Stimulated activated effector memory CD8-positive, alpha-beta T cell treated with anti-CD3 and anti-CD28 coated beads, Interleukin-12 subunit alpha, Interleukin-12 subunit beta, amount 100 ng/mL, for 72 hours (primary cell): ENCODE results near the gene TOM1.

Experiments
- ATAC-seq: fragments of 150-1000 bp; cut with Tn5 transposase; 2 replicates; pipeline ENCODE4 v1.10.0; 2021
- DNase-seq, 2 donors: peaks; one replicate each; pipeline ENCODE4 v3.0.0; 2021 to 2022; ENCODE audit warnings: low spot score in 2 of 2
- H3K27ac Mint-ChIP-seq: one replicate; pipeline ENCODE4 v1.8.0; 2022; ENCODE audit warnings: mild to moderate bottlenecking, mixed read lengths
- H3K36me3 Mint-ChIP-seq: one replicate; pipeline ENCODE4 v1.8.0; 2022; ENCODE audit warnings: mild to moderate bottlenecking, mixed read lengths
- H3K4me1 Mint-ChIP-seq: one replicate; pipeline ENCODE4 v1.8.0; 2022; ENCODE audit warnings: mixed read lengths
- H3K4me3 Mint-ChIP-seq: one replicate; pipeline ENCODE4 v1.8.0; 2022; ENCODE audit warnings: mild to moderate bottlenecking, mixed read lengths
- H3K9me3 Mint-ChIP-seq: one replicate; pipeline ENCODE4 v1.8.0; 2022; ENCODE audit warnings: mixed read lengths

TOM1 gene

DNA sequence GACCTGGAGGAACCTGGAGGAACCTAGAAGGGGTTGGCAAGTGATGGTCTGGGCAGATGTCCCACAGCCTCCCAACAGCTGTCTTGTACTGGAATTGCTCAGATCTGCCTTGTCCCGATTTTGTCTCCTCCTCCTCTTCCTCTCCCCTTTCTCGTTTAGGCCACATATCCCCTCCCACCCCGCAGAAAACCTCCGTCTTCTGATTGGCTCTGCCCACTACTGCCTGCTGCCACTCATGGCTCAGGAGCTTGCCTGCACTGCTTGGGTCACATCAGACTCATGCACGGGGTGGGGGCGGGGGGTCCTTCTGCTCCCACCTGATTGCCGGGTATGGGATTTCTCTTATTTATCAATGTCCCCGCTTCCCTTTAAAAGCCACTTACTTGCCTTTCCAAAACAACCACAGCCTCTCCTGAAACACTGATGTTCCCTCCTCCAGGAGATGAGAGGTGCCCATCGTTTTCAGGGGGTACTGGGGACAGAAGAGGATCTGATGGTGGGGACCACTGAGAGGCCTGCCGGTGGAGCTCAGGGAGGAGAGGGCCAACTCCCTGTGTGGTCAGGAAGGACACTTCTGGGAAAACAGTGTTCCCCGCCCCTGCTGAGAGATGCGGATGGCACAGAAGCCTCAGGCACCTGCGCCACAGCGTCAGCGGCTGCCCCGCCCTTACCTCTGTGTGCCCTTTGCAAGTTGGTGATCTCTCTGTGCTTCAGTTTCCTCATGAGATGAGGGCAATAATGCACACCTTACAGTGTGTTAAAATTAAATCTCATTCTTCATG, 14.7 kb downstream of the TOM1 start:
- Mint-ChIP-seq H3K4me1 (peaks cover 55% of the 10 kb centered on the region), H3K9me3 (no peaks in the 10 kb centered on the region), H3K4me3 (no peak overlapping the region), H3K27ac (peak overlapping the region; percentile 86), H3K36me3 (peaks cover 12% of the 10 kb centered on the region)
- no peak for ATAC-seq
- no peak for DNase-seq

DNA sequence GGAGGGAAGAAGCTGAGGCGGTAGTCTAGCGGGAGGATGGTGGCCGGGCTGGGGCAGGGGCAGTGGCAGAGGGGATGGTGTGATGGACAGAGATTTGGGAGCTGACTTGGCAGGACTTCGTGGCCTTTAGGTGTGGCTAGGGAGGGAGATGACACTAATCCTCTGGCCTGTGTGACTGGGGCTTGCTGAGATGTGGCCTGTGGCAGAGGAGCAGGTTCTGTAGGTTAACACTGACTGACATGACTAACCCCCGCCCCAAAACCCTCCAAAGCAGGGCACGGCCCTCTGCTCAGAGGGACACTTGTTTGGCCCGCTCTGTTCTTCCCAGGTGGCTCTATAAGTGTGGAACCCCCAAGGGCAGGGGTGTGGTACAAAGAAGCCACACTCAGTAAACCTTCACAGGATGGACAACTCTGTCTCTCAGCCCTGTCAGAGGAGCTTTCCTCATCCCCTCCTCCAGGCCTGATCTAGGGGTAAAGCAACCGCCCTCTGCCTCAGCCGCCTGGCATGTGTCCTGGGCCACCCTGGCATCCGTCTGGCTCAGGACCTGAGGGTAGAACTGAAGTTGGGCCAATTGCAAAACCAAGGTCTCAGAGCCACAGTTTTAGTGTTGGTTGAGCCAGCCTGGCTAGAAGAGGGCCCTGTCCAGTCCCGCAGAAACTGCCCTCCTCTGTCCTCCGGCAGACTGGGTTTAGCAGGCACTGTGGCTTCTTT, 15.6 kb downstream of the TOM1 start:
- ATAC-seq (no peak), DNase-seq (no peak)
- Mint-ChIP-seq H3K36me3 (peaks cover 12% of the 10 kb centered on the region), H3K4me1 (peaks cover 46% of the 10 kb centered on the region), H3K4me3 (no peak overlapping the region), H3K27ac (peak overlapping the region; percentile 86), H3K9me3 (no peaks in the 10 kb centered on the region)

DNA sequence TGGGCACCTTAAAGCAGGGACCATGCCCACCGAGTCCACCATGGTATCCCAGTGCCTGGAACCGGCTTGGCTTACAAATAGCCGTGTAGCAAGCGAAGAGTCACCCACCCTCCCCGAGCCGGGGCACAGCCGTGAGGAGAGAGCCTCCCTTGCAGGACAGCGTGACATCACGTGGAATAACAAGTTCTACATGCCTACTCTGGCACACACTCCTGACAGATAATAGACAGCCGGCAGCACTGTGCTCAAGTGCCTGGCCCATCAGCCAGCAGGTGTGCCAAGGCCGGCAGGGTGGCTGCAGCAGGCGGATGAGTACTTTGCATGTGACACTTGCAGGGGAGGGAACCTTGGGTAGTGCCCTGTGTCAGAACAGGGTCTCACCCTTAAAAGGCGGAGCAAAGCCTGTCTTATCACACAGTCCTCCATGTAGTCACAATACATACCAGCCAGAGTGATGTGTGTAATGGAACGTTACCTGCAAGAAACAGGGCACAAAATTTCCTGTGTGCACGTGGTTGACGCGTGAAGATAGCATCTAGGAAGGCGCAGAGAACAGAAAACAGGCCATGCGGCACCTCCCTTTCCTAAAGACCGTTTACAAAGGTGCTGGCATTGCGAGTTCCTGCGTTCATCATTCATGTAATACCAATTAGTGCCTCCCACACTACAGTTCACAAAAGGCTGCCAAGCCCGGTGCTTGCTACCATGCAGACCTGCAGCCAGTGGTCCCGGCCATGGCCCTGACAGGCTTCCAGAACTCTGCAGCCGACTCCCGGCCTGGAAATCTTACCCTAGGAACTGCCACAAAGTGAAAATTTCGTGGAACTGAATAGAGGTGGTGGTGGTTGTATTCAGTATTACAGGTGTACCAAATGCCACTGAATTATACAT, 16.4 kb downstream of the TOM1 start:
- no peak overlapping the region for H3K4me3 Mint-ChIP-seq
- no peak overlapping the region for H3K27ac Mint-ChIP-seq
- DNase-seq (no peak), ATAC-seq (no peak)
- no peaks in the 10 kb centered on the region for H3K9me3 Mint-ChIP-seq
- peaks cover 38% of the 10 kb centered on the region for H3K4me1 Mint-ChIP-seq
- peaks cover 13% of the 10 kb centered on the region for H3K36me3 Mint-ChIP-seq

DNA sequence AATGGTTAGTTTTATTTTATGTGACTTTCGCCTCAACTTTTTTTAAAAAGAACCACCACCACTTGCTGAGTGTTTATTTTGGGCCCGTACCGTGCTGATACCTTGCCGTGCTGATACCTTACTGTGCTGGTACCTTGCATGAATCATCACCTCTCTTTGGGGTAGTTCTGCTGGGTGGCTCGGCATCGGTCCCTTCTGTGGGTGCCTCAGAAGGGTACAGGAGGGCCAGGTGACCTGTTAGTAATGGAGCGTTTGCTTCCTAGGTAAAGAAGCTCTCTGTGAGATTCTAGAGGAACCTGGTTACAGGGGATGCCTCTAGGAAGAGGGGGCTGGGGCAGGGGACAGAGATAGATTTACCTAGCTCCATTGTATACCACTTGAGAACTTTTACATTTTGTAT, 17.1 kb downstream of the TOM1 start:
- Mint-ChIP-seq H3K4me3 (no peak overlapping the region), H3K9me3 (no peaks in the 10 kb centered on the region), H3K4me1 (peaks cover 31% of the 10 kb centered on the region), H3K36me3 (peaks cover 16% of the 10 kb centered on the region), H3K27ac (no peak overlapping the region)
- no peak for DNase-seq
- no peak for ATAC-seq

DNA sequence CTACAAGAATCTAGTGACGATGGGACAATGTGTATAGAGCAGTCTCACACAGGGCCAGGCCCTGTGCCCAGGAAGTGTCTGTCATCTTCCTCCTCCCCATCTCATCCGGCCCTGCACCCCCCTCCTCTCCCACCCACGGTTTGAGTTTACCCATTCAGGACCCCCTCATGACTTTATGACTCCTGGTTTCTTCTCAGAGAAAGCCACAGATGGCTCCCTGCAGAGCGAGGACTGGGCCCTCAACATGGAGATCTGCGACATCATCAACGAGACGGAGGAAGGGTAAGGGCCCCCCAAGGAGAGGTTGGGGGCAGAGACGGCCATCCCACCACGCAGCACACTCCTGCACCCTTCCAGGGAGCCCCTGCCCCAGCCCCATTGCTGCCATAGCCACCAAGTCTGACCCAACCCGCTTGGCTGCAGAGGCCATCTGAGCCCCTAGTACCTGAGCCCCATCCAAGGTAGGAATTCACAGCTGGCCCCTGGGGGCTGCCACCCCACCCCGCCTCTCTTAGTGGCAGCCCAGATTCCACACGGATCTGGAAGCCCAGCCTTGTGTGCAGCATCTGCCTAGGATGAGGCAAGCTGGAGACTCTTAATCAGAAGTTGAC, 18.1 kb downstream of the TOM1 start:
- no peaks in the 10 kb centered on the region for H3K9me3 Mint-ChIP-seq

DNA sequence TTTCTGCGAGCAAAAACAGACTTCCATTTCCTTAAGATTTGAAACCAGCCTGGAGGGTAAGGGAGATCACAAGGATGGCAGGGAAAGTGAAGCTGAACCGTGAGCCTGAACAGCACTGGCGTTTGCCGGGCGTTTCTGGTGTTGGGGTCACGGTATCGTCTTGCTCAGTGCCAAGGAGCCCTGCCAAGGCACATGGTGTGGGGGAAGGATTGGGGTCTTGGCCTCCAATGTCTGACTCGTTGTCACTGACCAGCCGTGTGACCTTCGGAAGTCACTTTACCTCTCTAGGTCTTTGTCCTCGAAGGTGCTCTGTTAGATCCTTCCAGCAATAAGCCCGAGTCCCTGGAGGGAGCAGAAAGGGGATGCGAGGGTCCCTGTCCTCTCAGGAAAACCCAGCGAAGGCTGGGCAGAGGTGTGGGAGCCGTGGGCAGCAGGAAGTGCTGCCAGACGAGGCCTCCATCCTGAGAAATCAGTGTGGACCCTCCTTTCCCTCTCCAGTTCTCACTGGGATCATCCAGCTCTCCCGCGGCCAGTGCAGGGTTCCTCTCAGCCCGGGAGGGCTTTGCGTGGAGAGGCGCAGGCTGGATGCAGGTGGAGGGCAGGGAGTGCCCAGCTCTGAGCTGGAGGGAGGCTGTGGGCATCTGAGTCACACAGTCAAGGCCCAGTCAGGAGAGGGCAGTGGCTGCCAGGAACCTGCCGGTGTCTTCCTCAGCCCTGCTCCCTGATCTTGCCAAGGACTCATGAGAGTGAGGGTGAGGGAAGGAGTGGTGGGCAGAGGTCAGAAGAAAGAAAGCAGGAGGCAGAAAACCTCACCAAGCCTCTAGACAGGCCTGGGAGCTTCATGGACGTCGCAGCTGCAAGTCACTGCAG, 18.9 kb downstream of the TOM1 start:
- Mint-ChIP-seq H3K36me3 (peaks cover 28% of the 10 kb centered on the region), H3K9me3 (no peaks in the 10 kb centered on the region), H3K4me3 (no peak overlapping the region), H3K27ac (no peak overlapping the region), H3K4me1 (peaks cover 15% of the 10 kb centered on the region)
- ATAC-seq, result no peak
- DNase-seq, result no peak

More for the DNA sequence above, 18.1 kb downstream of the TOM1 start:
- Mint-ChIP-seq H3K4me1 (peaks cover 23% of the 10 kb centered on the region), H3K36me3 (peaks cover 20% of the 10 kb centered on the region), H3K27ac (no peak overlapping the region), H3K4me3 (no peak overlapping the region)
- no peak for ATAC-seq
- DNase-seq, result no peak

DNA sequence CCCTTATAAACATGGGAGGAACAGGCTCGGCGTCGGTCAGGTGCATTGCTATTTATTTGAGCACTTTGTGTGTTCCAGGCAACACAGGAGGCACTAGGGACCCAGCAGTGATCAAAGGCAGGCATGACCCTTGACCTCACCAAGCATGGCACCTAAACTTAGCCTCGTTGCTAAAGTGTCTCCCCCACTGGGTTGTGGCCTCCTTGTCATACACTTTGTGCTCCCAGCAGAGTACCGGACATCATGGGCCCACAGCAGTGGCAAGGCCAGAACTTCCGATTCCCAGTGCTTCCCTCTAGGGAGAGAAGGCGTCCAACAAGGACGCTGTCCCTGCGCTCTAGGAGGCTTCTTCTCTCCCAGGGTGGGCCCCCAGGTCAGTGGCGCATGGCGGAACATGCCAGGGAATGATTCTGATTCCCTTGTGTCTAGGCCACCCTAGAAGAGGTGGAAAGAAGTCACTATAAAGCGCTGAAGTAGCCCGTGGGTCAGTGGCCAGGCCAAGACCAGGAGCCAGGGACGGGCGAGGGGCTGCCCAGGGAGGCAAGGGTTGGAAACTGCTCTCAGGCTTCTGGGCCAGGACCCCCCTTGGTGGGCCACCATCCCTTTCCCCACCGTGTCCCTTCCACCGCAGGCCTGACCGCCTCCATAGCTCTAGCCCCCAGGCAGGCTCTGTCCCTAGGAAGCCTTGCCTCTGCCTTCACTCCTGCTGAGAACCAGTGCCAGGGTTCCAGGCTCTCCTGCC, 19.7 kb downstream of the TOM1 start:
- Mint-ChIP-seq H3K27ac (no peak overlapping the region), H3K4me3 (no peak overlapping the region), H3K36me3 (peaks cover 37% of the 10 kb centered on the region), H3K4me1 (peaks cover 7% of the 10 kb centered on the region), H3K9me3 (no peaks in the 10 kb centered on the region)
- DNase-seq (no peak), ATAC-seq (no peak)

DNA sequence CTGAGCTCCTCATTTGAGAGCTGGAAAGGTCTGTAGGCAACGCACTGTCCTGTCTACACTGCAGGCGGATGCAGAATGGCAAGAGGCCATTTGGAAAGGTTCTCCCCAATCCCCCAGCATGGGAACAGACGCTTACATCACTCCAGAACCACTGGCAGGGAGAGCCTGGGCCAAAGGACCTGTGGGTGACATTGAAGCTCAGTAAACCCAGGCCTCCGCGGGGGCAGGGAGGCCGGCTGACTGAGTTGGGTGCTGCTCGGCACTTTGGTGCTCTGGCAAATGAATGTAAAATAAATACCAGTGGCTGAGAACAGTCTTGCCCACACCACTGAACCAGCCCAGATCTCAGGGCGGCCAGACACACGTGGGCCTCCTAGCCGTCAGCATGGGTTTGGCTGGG, 22.4 kb downstream of the TOM1 start:
- H3K27ac Mint-ChIP-seq, result no peak overlapping the region
- no peaks in the 10 kb centered on the region for H3K9me3 Mint-ChIP-seq
- peaks cover 62% of the 10 kb centered on the region for H3K36me3 Mint-ChIP-seq
- no peak for ATAC-seq
- DNase-seq, result no peak
- H3K4me1 Mint-ChIP-seq, result peaks cover 5% of the 10 kb centered on the region
- H3K4me3 Mint-ChIP-seq, result no peak overlapping the region

DNA sequence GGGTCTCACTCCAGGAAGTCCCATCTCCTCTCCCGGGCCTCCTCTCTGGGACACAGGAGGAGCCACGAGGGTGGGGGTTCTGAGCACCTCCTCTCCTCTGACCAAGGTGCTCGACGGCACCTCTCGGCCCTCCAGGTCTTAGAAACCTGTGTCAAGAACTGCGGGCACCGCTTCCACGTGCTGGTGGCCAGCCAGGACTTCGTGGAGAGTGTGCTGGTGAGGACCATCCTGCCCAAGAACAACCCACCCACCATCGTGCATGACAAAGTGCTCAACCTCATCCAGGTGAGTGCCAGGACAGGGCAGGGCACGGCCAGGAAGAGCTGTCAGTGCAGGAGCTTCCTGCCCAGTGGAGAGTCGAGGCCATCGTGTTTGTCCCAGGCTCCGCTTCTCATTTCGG, 23.2 kb downstream of the TOM1 start:
- H3K4me1 Mint-ChIP-seq, result peaks cover 5% of the 10 kb centered on the region
- H3K27ac Mint-ChIP-seq, result no peak overlapping the region
- ATAC-seq (no peak), DNase-seq (no peak)
- no peak overlapping the region for H3K4me3 Mint-ChIP-seq
- no peaks in the 10 kb centered on the region for H3K9me3 Mint-ChIP-seq
- H3K36me3 Mint-ChIP-seq, result peaks cover 64% of the 10 kb centered on the region

DNA sequence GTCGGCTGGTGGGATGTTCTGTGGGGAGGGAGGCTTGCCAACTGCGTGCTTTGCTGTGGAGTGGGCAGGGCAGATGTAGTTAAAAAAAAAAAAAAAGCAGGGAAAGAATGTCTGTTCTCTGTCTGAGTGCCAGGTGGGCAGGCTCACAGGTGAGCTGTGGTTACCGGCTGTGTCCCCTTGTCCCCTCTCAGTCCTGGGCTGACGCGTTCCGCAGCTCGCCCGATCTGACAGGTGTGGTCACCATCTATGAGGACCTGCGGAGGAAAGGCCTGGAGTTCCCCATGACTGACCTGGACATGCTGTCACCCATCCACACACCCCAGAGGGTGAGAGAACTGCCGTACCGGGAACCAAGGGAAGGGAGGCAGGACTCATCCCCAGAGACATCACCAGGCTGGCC, 23.6 kb downstream of the TOM1 start:
- no peak for ATAC-seq
- DNase-seq, result no peak

DNA sequence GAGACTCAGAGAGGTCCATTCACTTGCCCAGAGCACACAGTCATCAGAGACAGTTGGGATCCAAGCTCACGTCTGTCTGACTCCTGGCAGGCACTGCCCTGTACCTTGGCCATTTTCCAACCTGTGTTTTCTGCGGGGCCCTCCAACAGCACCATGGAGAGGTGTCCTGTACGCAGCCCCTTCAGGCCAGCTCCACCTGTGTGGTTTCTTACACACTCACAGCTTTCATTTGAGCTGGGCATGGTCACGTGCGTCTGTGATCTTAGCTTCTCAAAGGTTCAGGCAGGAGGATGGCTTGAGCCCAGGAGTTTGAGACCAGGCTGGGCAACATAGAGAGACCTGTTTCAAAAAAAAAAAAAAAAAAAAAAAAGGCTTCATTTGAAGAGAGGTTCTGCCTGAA, 24.4 kb downstream of the TOM1 start:
- Mint-ChIP-seq H3K27ac (no peak overlapping the region), H3K36me3 (peaks cover 55% of the 10 kb centered on the region), H3K4me1 (peaks cover 10% of the 10 kb centered on the region), H3K9me3 (no peaks in the 10 kb centered on the region), H3K4me3 (no peak overlapping the region)
- DNase-seq (no peak), ATAC-seq (no peak)

More for the DNA sequence above, 23.6 kb downstream of the TOM1 start:
- Mint-ChIP-seq H3K36me3 (peaks cover 59% of the 10 kb centered on the region), H3K27ac (no peak overlapping the region), H3K4me1 (peaks cover 8% of the 10 kb centered on the region), H3K9me3 (no peaks in the 10 kb centered on the region), H3K4me3 (no peak overlapping the region)

DNA sequence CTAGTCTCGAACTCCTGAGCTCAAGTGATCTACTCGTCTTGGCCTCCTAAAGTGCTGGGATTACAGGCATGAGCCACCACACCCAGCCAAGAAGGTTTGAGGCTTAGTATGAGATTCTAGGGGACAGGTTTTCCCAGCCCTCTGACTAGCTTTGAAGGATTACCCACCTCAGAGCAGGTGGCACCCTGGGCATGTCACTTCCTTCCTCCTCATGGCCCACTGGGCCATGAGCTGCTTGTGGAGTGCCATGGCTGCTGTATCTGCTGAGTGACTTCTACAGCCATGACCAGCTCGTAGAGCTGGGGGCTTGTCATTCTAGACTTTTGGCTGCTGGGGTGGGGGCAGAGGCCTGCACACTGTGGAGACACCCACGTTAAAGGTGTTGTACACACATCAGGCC, 25.1 kb downstream of the TOM1 start:
- Mint-ChIP-seq H3K4me3 (no peak overlapping the region), H3K36me3 (peaks cover 55% of the 10 kb centered on the region), H3K27ac (no peak overlapping the region), H3K4me1 (peaks cover 10% of the 10 kb centered on the region), H3K9me3 (no peaks in the 10 kb centered on the region)
- DNase-seq (no peak), ATAC-seq (no peak)

DNA sequence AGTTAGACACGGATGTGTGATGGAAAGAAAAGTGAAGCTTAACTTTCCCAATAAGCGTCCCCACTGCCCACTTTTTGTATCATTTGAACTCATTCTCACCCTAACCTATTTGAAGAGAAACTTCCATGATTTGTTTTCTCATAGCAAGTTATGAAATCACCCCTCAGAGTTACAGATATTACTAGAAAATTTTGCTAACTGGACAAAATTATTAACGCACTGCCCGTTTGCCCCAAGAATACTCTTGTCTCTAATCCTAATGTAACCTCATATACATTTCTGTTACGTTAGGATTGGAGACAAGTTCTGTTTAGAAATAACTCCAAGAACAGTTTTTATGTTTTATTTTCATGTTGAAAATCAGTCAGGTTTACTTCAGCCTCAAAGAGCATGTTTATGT, 25.5 kb downstream of the TOM1 start:
- Mint-ChIP-seq H3K4me1 (peaks cover 13% of the 10 kb centered on the region), H3K4me3 (no peak overlapping the region), H3K9me3 (no peaks in the 10 kb centered on the region), H3K36me3 (peaks cover 57% of the 10 kb centered on the region), H3K27ac (no peak overlapping the region)
- DNase-seq (no peak), ATAC-seq (no peak)
